HG03139 (cell line): ENCODE measurements around the gene EXOC7.
"Not testable (repeated sequence)": the region's sequence is repeated elsewhere in the genome, so short reads cannot be mapped to it uniquely, and the experiment has no call there.

Experiments
- ATAC-seq: cut with Tn5 transposase; IDR thresholded peaks from one replicate; pipeline ENCODE4 v1.9.1; 2021; ENCODE audit not compliant: unreplicated experiment

The EXOC7 gene

GRCh38 chr17:76076146-76076764, 27.3 kb downstream of the EXOC7 start:
- ATAC-seq: no peak

GRCh38 chr17:76075364-76076145, 28.0 kb downstream of the EXOC7 start:
- no peak for ATAC-seq

- no peak for ATAC-seq
These were observed 28.9 kb downstream of the EXOC7 start, which contains the start of gene GALR2 for GRCh38 chr17:76074390-76075363. GALR2 (plus strand) TSS chr17:76074781; CDS start chr17:76074884, 103 bp downstream.

GRCh38 chr17:76072148-76072858, 31.3 kb downstream of the EXOC7 start, which contains the start of gene SRP68:
SRP68 (minus strand) TSS chr17:76072517; CDS start chr17:76072491, 26 bp downstream.
- peak; percentile 82 for ATAC-seq

- no peak for ATAC-seq
These were observed 31.9 kb downstream of the EXOC7 start for GRCh38 chr17:76071531-76072147.

GRCh38 chr17:76065775-76066174, 37.8 kb downstream of the EXOC7 start:
- ATAC-seq: no peak

GRCh38 chr17:76063875-76064546, 39.6 kb downstream of the EXOC7 start:
- ATAC-seq: no peak

GRCh38 chr17:76058264-76058663, 45.3 kb downstream of the EXOC7 start:
- ATAC-seq: not testable (repeated sequence)

GRCh38 chr17:76056882-76057281, 46.7 kb downstream of the EXOC7 start:
- no peak for ATAC-seq

- no peak for ATAC-seq
These were observed 49.5 kb downstream of the EXOC7 start for GRCh38 chr17:76054112-76054476.

GRCh38 chr17:76053246-76054111, 50.1 kb downstream of the EXOC7 start:
- ATAC-seq: no peak

GRCh38 chr17:76051561-76051960, 52.0 kb downstream of the EXOC7 start:
- ATAC-seq: no peak

- no peak for ATAC-seq
These were observed 52.8 kb downstream of the EXOC7 start for GRCh38 chr17:76050538-76051467.

- ATAC-seq: no peak
These were observed 53.6 kb downstream of the EXOC7 start for GRCh38 chr17:76049836-76050537.

- no peak for ATAC-seq
These were observed 54.3 kb downstream of the EXOC7 start for GRCh38 chr17:76049239-76049638.

- no peak for ATAC-seq
These were observed 54.9 kb downstream of the EXOC7 start for GRCh38 chr17:76048711-76049110.

- ATAC-seq: no peak
These were observed 55.5 kb downstream of the EXOC7 start for GRCh38 chr17:76048025-76048605.
